ENCODE measurements around the gene PTPN13.

PTPN13 gene

DNA sequence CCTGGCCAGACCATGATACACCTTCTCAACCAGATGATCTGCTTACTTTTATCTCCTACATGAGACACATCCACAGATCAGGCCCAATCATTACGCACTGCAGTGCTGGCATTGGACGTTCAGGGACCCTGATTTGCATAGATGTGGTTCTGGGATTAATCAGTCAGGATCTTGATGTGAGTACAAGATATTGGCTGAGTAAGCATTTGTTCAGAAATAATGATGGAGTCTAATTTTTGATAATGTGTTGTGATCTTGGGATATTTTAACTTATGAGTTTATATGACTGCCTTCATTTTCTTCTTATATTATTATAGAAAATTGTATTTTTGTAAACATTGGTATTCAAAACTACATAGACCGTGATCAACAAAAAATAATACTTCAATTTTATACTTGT is 215.7 kb downstream of the PTPN13 start:
- DNase-seq (ENCODE audit: low read depth), result no peak
- H3K4me3 ChIP-seq (ENCODE audit: low read depth, low read length), result no peak overlapping the region
- TF ChIP-seq POLR2A (IDR thresholded peaks at IDR 0.05; ENCODE audit: extremely low read depth, insufficient read length) (no peak), CTCF (IDR thresholded peaks at IDR 0.05; ENCODE audit: low read depth, low read length) (no peak), MYC (IDR thresholded peaks at IDR 0.05; ENCODE audit: low read depth, low read length) (no peak)
- TF ChIP-seq, protein P1, sequence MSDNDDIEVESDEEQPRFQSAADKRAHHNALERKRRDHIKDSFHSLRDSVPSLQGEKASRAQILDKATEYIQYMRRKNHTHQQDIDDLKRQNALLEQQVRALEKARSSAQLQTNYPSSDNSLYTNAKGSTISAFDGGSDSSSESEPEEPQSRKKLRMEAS (IDR thresholded peaks at IDR 0.05; ENCODE audit: low read depth, low read length), result no peak

- H3K4me3 ChIP-seq (ENCODE audit: low read depth, low read length), result no peak overlapping the region
- TF ChIP-seq CTCF (IDR thresholded peaks at IDR 0.05; ENCODE audit: low read depth, low read length) (no peak), MYC (IDR thresholded peaks at IDR 0.05; ENCODE audit: low read depth, low read length) (no peak), POLR2A (IDR thresholded peaks at IDR 0.05; ENCODE audit: extremely low read depth, insufficient read length) (no peak)
- TF ChIP-seq, protein P1 (IDR thresholded peaks at IDR 0.05; ENCODE audit: low read depth, low read length), result no peak
- no peak for DNase-seq (ENCODE audit: low read depth)
Measured at GRCh38 chr4:86810847-86811246, 216.7 kb downstream of the PTPN13 start.

GRCh38 chr4:86815653-86816052 is 221.5 kb downstream of the PTPN13 start:
- no peak overlapping the region for H3K4me3 ChIP-seq (ENCODE audit: low read depth, low read length)
- TF ChIP-seq, protein P1 (IDR thresholded peaks at IDR 0.05; ENCODE audit: low read depth, low read length), result no peak
- TF ChIP-seq CTCF (IDR thresholded peaks at IDR 0.05; ENCODE audit: low read depth, low read length) (no peak), POLR2A (IDR thresholded peaks at IDR 0.05; ENCODE audit: extremely low read depth, insufficient read length) (no peak), MYC (IDR thresholded peaks at IDR 0.05; ENCODE audit: low read depth, low read length) (no peak)
- DNase-seq (ENCODE audit: low read depth), result no peak

GRCh38 chr4:86816501-86817273 is 222.6 kb downstream of the PTPN13 start:
- no peak for TF ChIP-seq MYC (IDR thresholded peaks at IDR 0.05; ENCODE audit: low read depth, low read length)
- no peak for TF ChIP-seq CTCF (IDR thresholded peaks at IDR 0.05; ENCODE audit: low read depth, low read length)
- TF ChIP-seq POLR2A (IDR thresholded peaks at IDR 0.05; ENCODE audit: extremely low read depth, insufficient read length), result no peak
- TF ChIP-seq, protein P1 (IDR thresholded peaks at IDR 0.05; ENCODE audit: low read depth, low read length), result no peak
- no peak for DNase-seq (ENCODE audit: low read depth)
- no peak overlapping the region for H3K4me3 ChIP-seq (ENCODE audit: low read depth, low read length)

DNA sequence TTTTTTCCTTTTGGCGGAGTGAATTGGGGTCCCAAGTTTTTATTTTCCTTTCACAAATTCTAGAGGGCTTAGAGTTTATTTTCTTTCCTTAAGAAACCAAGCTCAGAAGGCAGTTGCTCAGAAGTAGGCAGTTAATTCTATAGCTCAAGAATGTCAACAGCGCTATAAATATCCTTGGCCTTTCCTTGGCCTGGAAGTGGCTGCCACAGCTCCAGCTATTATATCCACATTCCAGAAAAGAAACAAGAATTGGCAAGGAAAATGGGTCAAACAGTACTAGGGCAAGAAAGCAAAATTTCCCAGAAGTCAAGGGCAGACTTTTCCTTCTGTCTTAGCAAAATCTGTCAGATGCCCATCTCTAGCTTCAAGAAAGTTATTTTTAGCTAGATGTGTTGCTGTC is 224.1 kb downstream of the PTPN13 start:
- TF ChIP-seq, protein P1 (IDR thresholded peaks at IDR 0.05; ENCODE audit: low read depth, low read length), result no peak
- TF ChIP-seq CTCF (IDR thresholded peaks at IDR 0.05; ENCODE audit: low read depth, low read length) (no peak), MYC (IDR thresholded peaks at IDR 0.05; ENCODE audit: low read depth, low read length) (no peak), POLR2A (IDR thresholded peaks at IDR 0.05; ENCODE audit: extremely low read depth, insufficient read length) (no peak)
- H3K4me3 ChIP-seq (ENCODE audit: low read depth, low read length), result no peak overlapping the region
- DNase-seq (ENCODE audit: low read depth), result no peak

Measured in NB4 (cell line).